LNCaP clone FGC (cell line): Measurements from ENCODE around the gene TXLNB.

Source experiments
- DNase-seq: peaks from one replicate; pipeline ENCODE4 v3.0.0-alpha.2; 2011; ENCODE audit warnings: low read depth
- H3K4me3 ChIP-seq: 2 replicates; pipeline ENCODE4 v1.5.1; 2011; ENCODE audit warnings: mild to moderate bottlenecking, low read depth, low read length, control low read depth
- CTCF ChIP-seq: IDR thresholded peaks from 2 replicates; pipeline ENCODE4 v1.5.1; 2012; ENCODE audit warnings: mild to moderate bottlenecking; ENCODE audit not compliant: control insufficient read depth, insufficient read depth; ENCODE audit errors: extremely low read depth

The TXLNB gene

DNA sequence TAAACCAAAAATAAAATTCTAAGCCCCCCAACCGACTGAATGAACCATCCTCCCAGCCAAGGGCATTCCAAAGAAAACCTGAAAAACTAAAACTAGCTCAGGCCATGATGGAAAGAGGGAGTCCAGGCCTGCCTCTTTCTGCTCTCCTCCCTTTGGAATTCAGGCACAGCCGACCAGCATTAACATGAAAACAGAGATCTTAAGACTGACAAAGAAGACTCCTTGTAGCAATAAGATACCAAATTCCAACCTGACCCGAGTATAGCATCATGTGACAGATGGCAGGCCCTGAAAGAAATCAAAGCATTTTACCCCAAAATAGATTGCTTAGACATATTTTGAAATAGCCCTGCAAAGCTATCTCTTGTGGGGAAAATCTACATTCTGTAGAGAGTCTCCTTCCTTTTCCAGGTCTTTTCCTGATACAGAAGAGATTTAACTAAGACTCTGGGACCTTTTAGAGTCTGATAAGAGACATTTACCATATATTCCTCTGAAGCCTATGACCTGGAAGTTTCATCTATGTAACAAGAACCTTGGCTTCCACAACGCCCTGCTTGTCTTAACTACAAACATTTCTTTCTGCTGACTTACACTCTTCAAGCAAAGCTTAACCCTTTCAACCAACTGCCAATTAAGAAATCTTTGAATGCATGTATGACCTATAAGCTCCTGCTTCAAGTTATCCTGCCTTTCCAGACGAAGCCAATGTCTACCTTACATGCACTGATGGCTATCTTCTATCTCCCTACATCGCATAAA is 22.2 kb upstream of the TXLNB start:
- no peak overlapping the region for H3K4me3 ChIP-seq
- no peak for TF ChIP-seq CTCF
- no peak for DNase-seq

- TF ChIP-seq CTCF: no peak
- H3K4me3 ChIP-seq: no peak overlapping the region
- DNase-seq: no peak
Measured at GRCh38 chr6:139313229-139313628, 21.4 kb upstream of the TXLNB start.

DNA sequence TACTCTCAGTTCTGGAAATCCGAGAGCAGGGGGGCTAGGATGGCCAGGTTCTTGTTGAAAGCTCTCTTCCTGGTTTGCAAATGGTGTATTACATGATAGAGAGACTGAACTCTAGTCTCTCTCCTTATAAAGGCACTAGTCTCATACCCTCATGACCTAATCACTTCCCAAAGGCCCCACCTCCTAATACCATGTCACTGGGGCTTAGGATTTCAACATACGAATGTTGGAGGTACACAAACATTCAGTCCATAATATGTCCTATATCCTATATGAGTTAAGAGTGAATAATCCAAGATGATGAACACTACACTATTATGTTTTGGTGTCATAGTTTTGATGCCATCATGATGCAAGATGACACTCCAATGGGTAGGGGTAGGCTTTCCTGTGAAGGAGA is 20.0 kb upstream of the TXLNB start:
- no peak for DNase-seq
- no peak for TF ChIP-seq CTCF
- no peak overlapping the region for H3K4me3 ChIP-seq

- no peak for TF ChIP-seq CTCF
Measured at GRCh38 chr6:139308936-139309603, 17.3 kb upstream of the TXLNB start.

GRCh38 chr6:139308286-139308916 is 16.6 kb upstream of the TXLNB start:
- DNase-seq: no peak
- TF ChIP-seq CTCF: no peak
- H3K4me3 ChIP-seq: no peak overlapping the region

More at GRCh38 chr6:139308936-139309603, 17.3 kb upstream of the TXLNB start:
- DNase-seq: no peak
- H3K4me3 ChIP-seq: no peak overlapping the region

DNA sequence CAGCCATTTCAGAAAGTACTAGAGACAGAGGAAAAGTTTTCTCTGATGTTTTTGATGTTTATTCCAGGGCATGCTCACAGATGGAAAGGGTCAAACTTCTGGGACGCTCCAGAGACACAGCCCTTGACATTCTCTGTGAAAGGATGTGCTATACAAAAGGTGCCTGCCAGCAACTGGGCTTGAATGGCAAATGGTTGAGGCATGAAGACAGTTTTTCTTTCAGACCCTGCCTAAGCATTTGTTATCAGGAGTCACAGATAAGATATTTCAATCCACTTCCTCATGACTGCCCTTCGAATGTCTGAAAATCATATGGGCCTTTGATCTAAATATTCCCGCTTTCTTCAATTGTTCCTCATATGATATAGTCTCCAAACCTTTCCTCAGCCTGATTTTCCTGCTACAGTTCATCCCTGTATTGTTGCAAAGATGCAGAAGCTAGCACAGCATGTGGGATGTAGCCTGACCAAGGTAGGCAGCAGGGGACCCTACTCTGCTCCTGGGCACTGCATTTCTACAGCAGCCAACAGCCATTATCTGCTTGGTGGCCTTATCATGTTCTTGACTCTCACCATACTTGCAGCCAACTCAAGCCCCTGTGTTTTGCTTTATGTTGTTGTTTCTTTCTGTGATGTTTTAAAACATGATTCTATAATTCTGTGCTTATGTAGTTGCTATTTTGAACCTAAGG is 14.6 kb upstream of the TXLNB start:
- no peak for TF ChIP-seq CTCF
- no peak overlapping the region for H3K4me3 ChIP-seq
- DNase-seq: no peak
